HS-5 (cell line): Measurements from ENCODE around the gene MRAP2.

Source experiments
- DNase-seq: peaks from one replicate; pipeline ENCODE4 v3.0.0-alpha.2; 2012; ENCODE audit warnings: low read depth

MRAP2 gene, protein sequence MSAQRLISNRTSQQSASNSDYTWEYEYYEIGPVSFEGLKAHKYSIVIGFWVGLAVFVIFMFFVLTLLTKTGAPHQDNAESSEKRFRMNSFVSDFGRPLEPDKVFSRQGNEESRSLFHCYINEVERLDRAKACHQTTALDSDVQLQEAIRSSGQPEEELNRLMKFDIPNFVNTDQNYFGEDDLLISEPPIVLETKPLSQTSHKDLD

DNA sequence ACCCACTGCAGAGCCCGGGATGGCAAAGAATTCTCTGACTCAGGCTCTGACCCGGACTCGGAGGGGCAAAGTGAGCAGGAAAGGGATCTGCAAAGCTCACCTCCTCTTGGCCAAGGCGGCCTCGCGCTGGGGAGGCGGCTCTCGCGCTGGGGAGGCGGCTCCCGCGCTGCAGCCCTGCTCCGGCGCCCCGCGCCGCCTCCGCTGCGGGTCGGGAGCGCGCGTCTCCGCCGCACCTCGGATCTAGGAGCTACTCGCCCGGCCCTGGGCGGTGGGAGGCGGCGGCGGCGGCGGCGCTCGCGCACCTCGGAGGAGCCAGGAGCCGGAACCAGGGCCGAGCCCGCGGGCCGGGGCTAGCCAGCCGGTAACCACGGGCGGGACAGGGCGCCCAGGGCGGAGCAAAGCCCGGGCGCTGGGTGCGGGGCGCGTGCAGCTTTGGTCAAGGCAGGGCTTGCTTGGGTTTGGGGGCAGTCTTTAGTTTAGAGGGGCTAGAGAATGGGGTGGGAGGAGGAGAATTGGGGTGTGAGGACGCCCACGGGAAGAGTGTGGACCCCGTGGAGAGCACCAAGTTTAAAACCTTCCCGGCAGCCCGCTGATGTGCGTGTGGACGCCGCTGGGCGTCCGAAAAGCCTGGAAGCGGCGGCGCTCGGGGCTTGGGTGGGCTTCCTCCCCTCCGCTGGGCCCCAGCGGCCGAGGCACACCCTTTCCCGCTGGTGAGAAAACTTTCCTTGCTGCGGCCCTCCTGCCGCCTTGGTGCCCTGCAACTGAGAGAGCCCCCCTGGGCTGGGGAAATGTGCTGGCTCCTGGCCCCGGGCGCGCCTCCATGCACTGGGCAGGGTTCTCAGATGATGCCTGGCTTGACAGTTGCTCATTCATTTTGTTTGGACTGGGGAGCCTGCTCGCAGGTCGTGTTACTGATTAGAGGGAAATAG is at the start of gene MRAP2:
MRAP2 (plus strand) TSS at position 250 of the 929 bp plus-strand sequence. CDS start 21,547 bp downstream, outside the sequence.
- DNase-seq = no peak

DNA sequence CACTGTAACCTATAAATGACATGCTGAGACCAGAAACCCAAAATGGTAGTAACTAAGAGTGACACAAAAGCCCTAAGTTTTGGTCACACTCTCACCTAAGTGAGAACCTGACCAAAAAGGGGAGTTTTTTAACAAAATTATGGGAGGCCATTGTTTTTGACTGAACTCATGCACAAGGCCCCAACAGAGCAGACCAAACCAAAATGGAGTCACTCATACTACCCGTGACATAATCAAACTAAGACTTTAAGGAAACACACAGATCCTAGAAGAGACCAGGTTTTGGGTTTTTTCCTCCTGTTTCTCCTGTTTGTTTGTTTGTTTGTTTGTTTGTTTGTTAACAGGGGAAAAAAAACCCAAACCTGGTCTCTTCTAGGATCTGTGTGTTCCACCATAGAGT is 49.2 kb upstream of the MRAP2 start:
- no peak for DNase-seq

- no peak for DNase-seq
These were observed 48.3 kb upstream of the MRAP2 start for GRCh38 chr6:83985308-83985713.

DNA sequence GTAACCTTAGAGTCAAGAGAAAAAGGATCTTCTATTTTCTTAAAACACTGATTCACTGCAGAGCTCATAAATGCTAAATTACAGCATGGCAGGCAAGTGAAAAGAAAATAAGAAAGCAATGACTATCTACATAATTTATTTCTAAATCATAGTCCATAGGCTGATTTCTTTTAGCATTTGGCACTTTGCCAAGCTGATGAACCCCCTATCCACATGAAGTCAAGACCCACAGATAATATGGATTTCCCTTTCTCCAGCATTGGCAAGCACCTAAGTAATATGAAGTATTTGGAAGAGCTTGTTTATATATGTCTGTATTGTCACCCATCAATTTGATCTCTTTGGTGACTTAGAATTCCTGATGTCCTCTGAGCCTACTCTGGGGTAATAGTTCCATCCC is 47.9 kb upstream of the MRAP2 start:
- DNase-seq = no peak

DNA sequence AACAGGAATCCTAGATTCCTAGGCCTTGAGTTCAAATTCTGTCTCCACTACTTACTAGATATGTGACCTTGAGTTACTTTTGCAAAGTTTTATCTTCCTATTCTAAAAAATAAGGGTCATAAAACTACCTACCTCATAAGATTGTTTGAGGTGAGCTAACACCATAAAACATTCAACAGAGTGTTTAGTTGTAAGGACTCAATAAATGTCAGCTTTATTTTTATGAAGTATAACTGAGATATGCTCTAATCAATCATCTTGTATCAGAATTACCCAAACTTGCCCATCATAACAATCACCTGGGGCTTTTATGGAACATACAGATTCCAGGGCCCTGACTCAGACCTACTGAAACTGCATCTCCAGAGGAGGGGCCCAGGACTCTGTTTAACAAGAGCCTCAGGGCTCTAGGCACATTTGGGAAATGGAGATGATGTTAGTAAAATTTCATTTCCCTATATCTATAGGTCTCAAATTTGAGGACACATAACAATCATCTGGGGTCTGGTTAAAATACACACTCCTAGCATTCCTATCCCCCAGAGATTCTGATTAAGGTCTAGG is 35.5 kb upstream of the MRAP2 start:
- no peak for DNase-seq

GRCh38 chr6:84001119-84001518 is 32.5 kb upstream of the MRAP2 start:
- no peak for DNase-seq

- DNase-seq = no peak
These were observed 31.3 kb upstream of the MRAP2 start for GRCh38 chr6:84002226-84002625.

GRCh38 chr6:84003131-84003530 is 30.4 kb upstream of the MRAP2 start:
- DNase-seq = no peak

- DNase-seq = no peak
These were observed 29.9 kb upstream of the MRAP2 start for GRCh38 chr6:84003654-84004053.

DNA sequence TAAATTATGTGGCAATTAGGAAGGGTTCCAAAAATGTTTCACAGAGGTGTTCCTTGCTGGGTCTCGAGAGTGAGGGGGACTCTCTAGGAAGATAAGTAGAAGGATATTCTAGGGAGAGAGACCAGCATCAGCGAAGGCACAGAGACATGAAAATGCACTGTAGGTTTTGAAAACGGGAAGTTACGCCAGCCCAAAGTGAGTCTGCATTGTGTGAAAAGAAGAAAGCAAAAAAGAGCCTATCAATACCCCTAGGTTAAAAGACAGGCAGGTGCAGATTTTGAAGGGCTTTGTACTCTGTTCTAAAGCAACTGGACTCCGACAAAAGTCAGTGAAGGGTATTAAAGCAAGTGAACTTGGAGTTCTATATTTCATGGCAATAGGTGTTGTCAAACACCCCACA is 25.7 kb upstream of the MRAP2 start:
- DNase-seq = no peak

DNA sequence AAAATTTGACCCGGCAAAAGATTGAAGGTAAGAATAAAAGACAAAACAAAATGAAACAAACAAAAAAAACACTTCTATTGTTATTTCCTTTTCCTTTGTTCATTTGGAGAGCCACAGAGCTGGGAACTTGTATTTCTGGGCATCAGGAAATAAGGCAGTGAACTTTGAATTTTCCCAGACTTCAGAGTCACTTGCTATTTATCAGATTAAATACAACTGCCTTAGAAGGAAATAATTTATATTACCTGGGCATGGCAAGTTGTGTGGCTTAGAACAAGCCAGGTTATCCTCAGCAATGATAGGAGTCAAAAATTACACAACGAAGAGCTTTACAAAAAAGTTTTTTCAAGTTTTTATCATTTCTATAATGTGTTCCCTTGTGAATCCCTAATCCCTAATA is 20.2 kb upstream of the MRAP2 start:
- DNase-seq = no peak

GRCh38 chr6:84013931-84014330 is 19.6 kb upstream of the MRAP2 start:
- no peak for DNase-seq

- no peak for DNase-seq
These were observed 17.5 kb upstream of the MRAP2 start for GRCh38 chr6:84016029-84016428.

DNA sequence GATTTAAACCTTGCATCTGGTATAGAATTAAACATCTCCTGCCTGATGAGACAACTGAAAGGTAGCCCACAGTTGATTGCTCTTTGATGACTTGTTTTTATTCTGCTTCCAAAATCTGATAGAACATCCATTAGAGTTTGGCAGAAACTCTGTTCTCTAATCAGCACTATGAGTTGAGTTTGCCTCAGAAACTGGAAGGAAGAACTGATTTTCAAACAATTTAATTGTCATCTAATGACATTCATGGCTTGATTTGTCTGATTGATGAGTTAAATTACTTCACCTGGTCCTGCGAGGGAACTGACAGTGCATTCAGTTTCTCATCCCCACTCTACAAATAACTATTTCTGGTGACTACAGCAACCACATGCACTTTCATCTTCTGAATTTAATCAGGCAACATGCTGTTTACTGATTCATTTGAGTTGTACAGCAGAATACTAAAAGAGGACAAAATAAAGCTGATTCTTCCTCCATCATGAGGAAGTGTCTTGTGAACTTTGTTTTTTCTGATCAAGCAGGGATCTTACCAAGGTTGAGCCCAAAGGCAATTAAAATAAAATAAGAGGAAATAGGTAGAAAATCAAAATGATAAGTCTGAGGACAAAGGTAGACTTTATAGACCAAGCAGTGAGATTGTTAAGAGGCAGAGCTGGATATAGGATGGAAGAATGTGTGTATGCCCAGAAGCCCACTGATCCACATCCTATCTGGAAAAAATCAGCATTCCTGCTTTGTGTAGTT is 15.7 kb upstream of the MRAP2 start:
- DNase-seq = no peak

- DNase-seq = no peak
These were observed 15.0 kb upstream of the MRAP2 start for GRCh38 chr6:84018453-84019061.

DNA sequence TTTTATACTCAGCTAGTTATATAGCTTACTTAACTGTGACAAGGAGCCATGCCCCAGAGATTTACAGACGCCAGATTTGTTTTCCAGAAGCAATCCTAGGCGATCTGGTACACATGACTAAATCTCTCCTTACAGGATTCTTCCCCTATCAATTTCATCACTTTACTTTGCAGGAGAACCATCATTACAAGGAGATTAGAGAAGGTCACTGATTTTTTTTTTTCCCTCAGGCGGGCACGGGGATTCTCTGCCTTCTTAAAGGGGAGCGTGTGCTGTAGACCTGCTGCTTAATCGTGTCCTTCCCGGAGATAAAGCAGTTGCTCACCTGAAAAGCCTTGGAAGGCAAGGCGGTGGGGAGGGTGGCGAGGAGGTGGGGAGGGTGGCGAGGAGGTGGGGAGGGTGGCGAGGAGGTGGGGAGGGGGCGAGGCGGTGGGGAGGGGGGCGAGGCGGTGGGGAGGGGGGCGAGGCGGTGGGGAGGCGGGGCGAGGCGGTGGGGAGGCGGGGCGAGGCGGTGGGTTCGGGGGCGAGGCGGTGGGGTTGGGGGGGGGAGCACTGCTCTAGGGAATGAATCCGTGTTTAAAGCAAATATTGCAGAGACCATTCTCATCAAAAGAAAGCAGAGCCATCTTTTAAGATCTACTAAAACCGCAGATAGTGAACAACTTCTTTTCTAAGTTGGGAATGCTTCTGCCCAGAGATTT is 14.3 kb upstream of the MRAP2 start:
- DNase-seq = no peak

- no peak for DNase-seq
These were observed 13.7 kb upstream of the MRAP2 start for GRCh38 chr6:84019842-84020211.

DNA sequence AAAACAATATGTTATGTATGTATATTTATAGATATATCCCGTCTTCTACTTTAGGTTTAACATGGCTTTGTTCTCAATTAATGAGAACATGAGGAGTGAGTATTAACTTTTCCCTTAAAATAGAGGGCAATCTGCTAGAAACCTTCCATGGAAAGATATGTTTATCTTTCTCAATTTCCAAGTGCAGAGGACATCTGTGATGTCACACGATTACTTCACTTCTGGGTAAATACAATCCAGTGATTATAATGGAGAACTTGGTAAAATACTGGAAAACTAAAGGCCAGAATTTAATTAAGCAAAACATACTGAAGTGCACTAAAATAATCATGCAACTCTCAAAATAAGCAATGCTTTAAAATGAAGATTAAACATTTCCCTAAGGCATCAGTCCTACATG is 11.9 kb upstream of the MRAP2 start:
- no peak for DNase-seq

- DNase-seq = no peak
These were observed 6.8 kb upstream of the MRAP2 start for GRCh38 chr6:84026721-84027164.

- no peak for DNase-seq
These were observed 6.0 kb upstream of the MRAP2 start for GRCh38 chr6:84027340-84028181.
